NCI-H1105 treated with DMSO at 0.1 percent for 48 hours (cell line): Measurements from ENCODE around the gene NPAS2.

Source experiments
- DNase-seq: peaks from one replicate; lab custom pipeline; 2025; lab: John Stamatoyannopoulos, UW

Gene NPAS2

GRCh38 chr2:100853909-100854810 lies 34.2 kb downstream of the NPAS2 start:
- no peak for DNase-seq

GRCh38 chr2:100855084-100855483 lies 35.1 kb downstream of the NPAS2 start:
- DNase-seq, result no peak

GRCh38 chr2:100855606-100856005 lies 35.7 kb downstream of the NPAS2 start:
- no peak for DNase-seq

- DNase-seq, result no peak
Observed at GRCh38 chr2:100856732-100857131, 36.8 kb downstream of the NPAS2 start.

GRCh38 chr2:100857341-100857740 lies 37.4 kb downstream of the NPAS2 start:
- no peak for DNase-seq

- no peak for DNase-seq
Observed at GRCh38 chr2:100857915-100858314, 38.0 kb downstream of the NPAS2 start.

GRCh38 chr2:100859902-100860301 lies 40.0 kb downstream of the NPAS2 start:
- DNase-seq, result no peak

- no peak for DNase-seq
Observed at GRCh38 chr2:100861340-100861739, 41.4 kb downstream of the NPAS2 start.

- no peak for DNase-seq
Observed at GRCh38 chr2:100862081-100862480, 42.1 kb downstream of the NPAS2 start.

GRCh38 chr2:100865816-100866460 lies 46.0 kb downstream of the NPAS2 start:
- DNase-seq, result no peak

GRCh38 chr2:100868083-100868482 lies 48.1 kb downstream of the NPAS2 start:
- DNase-seq, result no peak

- DNase-seq, result no peak
Observed at GRCh38 chr2:100869120-100869519, 49.2 kb downstream of the NPAS2 start.

GRCh38 chr2:100870652-100871531 lies 51.0 kb downstream of the NPAS2 start:
- no peak for DNase-seq

GRCh38 chr2:100875516-100876230 lies 55.7 kb downstream of the NPAS2 start:
- peak; percentile 37 for DNase-seq

- no peak for DNase-seq
Observed at GRCh38 chr2:100876231-100876860, 56.4 kb downstream of the NPAS2 start.

GRCh38 chr2:100877555-100877954 lies 57.6 kb downstream of the NPAS2 start:
- no peak for DNase-seq

- DNase-seq, result no peak
Observed at GRCh38 chr2:100878000-100878791, 58.3 kb downstream of the NPAS2 start.

- no peak for DNase-seq
Observed at GRCh38 chr2:100879296-100879695, 59.4 kb downstream of the NPAS2 start.

- DNase-seq, result no peak
Observed at GRCh38 chr2:100880036-100880435, 60.1 kb downstream of the NPAS2 start.

GRCh38 chr2:100880730-100881129 lies 60.8 kb downstream of the NPAS2 start:
- DNase-seq, result no peak
